ENCODE data around the gene GRHL1. TPM values are rescaled to one million over a fixed set of nuclear protein-coding genes. Genes with fewer than 3 reads are reported as not detected.

GRHL1 gene
- total RNA-seq, 1 experiment from 2014 or later = 2.5 TPM

GRCh38 chr2:10038716-10039115, 87.2 kb downstream of the GRHL1 start:
- no peak overlapping the region for H2BK120ac ChIP-seq (ENCODE audit: low read depth, low read length, poor library complexity, severe bottlenecking)
- no peak overlapping the region for H2BK5ac ChIP-seq (ENCODE audit: insufficient read length, low read length)
- no peak overlapping the region for H2BK12ac ChIP-seq (ENCODE audit: insufficient read length, low read depth, low read length)
- H2AFZ ChIP-seq (ENCODE audit: low read length) = no peak overlapping the region
- Mint-ChIP-seq H3K27ac (no peak overlapping the region), H3K27me3 (ENCODE audit: low read depth) (peaks cover 32% of the 10 kb centered on the region), H3K9me3 (no peaks in the 10 kb centered on the region; a peak in 1 of 5 replicates), H3K4me1 (peaks cover 14 to 21% of the 10 kb centered on the region in 2 experiments), H3K36me3 (ENCODE audit: insufficient read depth in 1 of 3, low read depth in 3 of 3) (peaks cover 0 to 10% (median 0%) of the 10 kb centered on the region in 3 experiments; a peak in 2 of 7 replicates), H3K4me3 (no peak overlapping the region)
- H4K91ac ChIP-seq (ENCODE audit: insufficient read length, low read depth, low read length) = no peak overlapping the region
- H3K23ac ChIP-seq (ENCODE audit: insufficient read length, low read depth, low read length) = no peak overlapping the region
- H3K9ac ChIP-seq (ENCODE audit: extremely low read depth, insufficient read length, low read length) = no peak overlapping the region
- H2BK15ac ChIP-seq (ENCODE audit: low read depth, low read length) = no peak overlapping the region
- no peaks in the 10 kb centered on the region; the same call in 1 of the 2 replicates for H3K27me3 ChIP-seq (ENCODE audit: insufficient read depth, low read length)
- H3T11ph ChIP-seq (ENCODE audit: low read length) = no peak overlapping the region
- no peak overlapping the region for H4K5ac ChIP-seq (ENCODE audit: insufficient read length, low read depth, low read length)
- H2BK20ac ChIP-seq (ENCODE audit: low read depth, low read length, poor library complexity, severe bottlenecking) = no peak overlapping the region
- H3K27ac ChIP-seq (ENCODE audit: insufficient read length, low read depth, low read length) = no peak overlapping the region
- no peak overlapping the region for H3K4me2 ChIP-seq (ENCODE audit: insufficient read depth, insufficient read length, low read length)
- no peak for DNase-seq
- TF ChIP-seq CTCF (conservative IDR thresholded peaks at IDR 0.05) = no peak
- H3K79me2 ChIP-seq (ENCODE audit: insufficient read depth, low read length) = no peaks in the 10 kb centered on the region
- no peak overlapping the region for H3K18ac ChIP-seq (ENCODE audit: insufficient read length, low read depth, low read length)
- H3K9me3 ChIP-seq (ENCODE audit: control insufficient read depth, low read depth, low read length) = no peaks in the 10 kb centered on the region
- H3K14ac ChIP-seq (ENCODE audit: insufficient read depth, low read length) = no peak overlapping the region
- H3K23me2 ChIP-seq (ENCODE audit: insufficient read length, low read depth, low read length, poor library complexity, severe bottlenecking) = peaks cover 10% of the 10 kb centered on the region
- H3K56ac ChIP-seq (ENCODE audit: insufficient read length, low read depth, low read length) = no peak overlapping the region
- H3K79me1 ChIP-seq (ENCODE audit: insufficient read depth, low read depth, low read length, poor library complexity, severe bottlenecking) = no peaks in the 10 kb centered on the region
- no peak overlapping the region for H3K4ac ChIP-seq (ENCODE audit: low read depth, low read length)
- H4K20me1 ChIP-seq (ENCODE audit: control insufficient read depth, insufficient read depth, insufficient read length) = no peaks in the 10 kb centered on the region
- H4K8ac ChIP-seq (replicated peaks; ENCODE audit: insufficient read length, low read depth, low read length) = no peak overlapping the region
- no peak overlapping the region for H2AK5ac ChIP-seq (ENCODE audit: insufficient read length, low read length)
- H3K4me1 ChIP-seq (ENCODE audit: insufficient read depth, low read length) = no peaks in the 10 kb centered on the region
